ENCODE measurements around the gene ABLIM2. TPM values are rescaled to one million over a fixed set of nuclear protein-coding genes. Genes with fewer than 3 reads are reported as not detected.

Gene ABLIM2
- total RNA-seq, 1 experiment from 2014 or later: 1.0 TPM

DNA sequence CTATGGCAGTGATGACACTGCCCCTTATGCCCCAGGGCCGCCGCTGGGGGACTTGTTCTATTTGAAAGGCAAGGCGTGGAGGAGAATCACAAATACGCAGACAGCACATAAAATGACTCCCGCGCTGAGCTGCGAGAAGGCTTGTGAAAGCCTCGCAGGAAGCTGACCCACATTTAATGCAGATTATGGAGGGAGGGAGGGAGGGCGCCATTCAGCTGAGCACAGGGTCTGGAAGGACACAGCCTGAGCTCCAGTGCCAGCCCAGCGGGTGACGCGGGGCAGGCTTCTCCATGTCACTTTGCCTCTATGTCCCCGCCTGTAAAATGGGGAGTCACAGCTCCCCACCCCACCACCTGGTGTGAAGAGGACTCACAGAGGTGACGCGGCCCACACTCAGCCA lies 14.3 kb downstream of the ABLIM2 start:
- peaks cover 22 to 32% of the 10 kb centered on the region in 2 experiments for H3K4me1 Mint-ChIP-seq
- no peak overlapping the region for H2BK5ac ChIP-seq (ENCODE audit: insufficient read length, low read length)
- no peaks in the 10 kb centered on the region for H3K79me1 ChIP-seq (ENCODE audit: insufficient read depth, low read depth, low read length, poor library complexity, severe bottlenecking)
- H3K79me2 ChIP-seq (ENCODE audit: insufficient read depth, low read length): no peaks in the 10 kb centered on the region
- no peak overlapping the region for H3K4ac ChIP-seq (ENCODE audit: low read depth, low read length)
- no peak overlapping the region for H3T11ph ChIP-seq (ENCODE audit: low read length)
- H4K20me1 ChIP-seq (ENCODE audit: control insufficient read depth, insufficient read depth, insufficient read length): no peaks in the 10 kb centered on the region
- no peak overlapping the region for H2BK15ac ChIP-seq (ENCODE audit: low read depth, low read length)
- H3K14ac ChIP-seq (ENCODE audit: insufficient read depth, low read length): no peak overlapping the region
- H2BK20ac ChIP-seq (ENCODE audit: low read depth, low read length, poor library complexity, severe bottlenecking): no peak overlapping the region
- DNase-seq: peak; percentile 57
- no peak overlapping the region for H3K23ac ChIP-seq (ENCODE audit: insufficient read length, low read depth, low read length)
- H3K9me3 ChIP-seq (ENCODE audit: control insufficient read depth, low read depth, low read length): no peaks in the 10 kb centered on the region
- H3K9ac ChIP-seq (ENCODE audit: extremely low read depth, insufficient read length, low read length): no peak overlapping the region
- no peak overlapping the region for H4K5ac ChIP-seq (ENCODE audit: insufficient read length, low read depth, low read length)
- H2AK5ac ChIP-seq (ENCODE audit: insufficient read length, low read length): no peak overlapping the region
- no peak overlapping the region for H4K8ac ChIP-seq (replicated peaks; ENCODE audit: insufficient read length, low read depth, low read length)
- no peak overlapping the region for H2AFZ ChIP-seq (ENCODE audit: low read length)
- no peak overlapping the region for H3K18ac ChIP-seq (ENCODE audit: insufficient read length, low read depth, low read length)
- no peaks in the 10 kb centered on the region for H3K23me2 ChIP-seq (ENCODE audit: insufficient read length, low read depth, low read length, poor library complexity, severe bottlenecking)
- WGBS (ENCODE audit: extremely low coverage, insufficient read length, low lambda C conversion rate): no CpG with 5 or more reads among the region's 15 CpGs
- peaks cover 2 to 4% (median 3%) of the 10 kb centered on the region in 3 experiments; a peak in 2 of 7 replicates for H3K36me3 Mint-ChIP-seq (ENCODE audit: insufficient read depth in 1 of 3, low read depth in 3 of 3)
- no peak overlapping the region for H2BK120ac ChIP-seq (ENCODE audit: low read depth, low read length, poor library complexity, severe bottlenecking)
- H3K27ac ChIP-seq (ENCODE audit: insufficient read length, low read depth, low read length): no peak overlapping the region
- H3K9me3 Mint-ChIP-seq: peaks cover 5 to 6% of the 10 kb centered on the region in 2 experiments; a peak in 3 of 5 replicates
- no peaks in the 10 kb centered on the region for H3K27me3 ChIP-seq (ENCODE audit: insufficient read depth, low read length)
- H3K4me1 ChIP-seq (ENCODE audit: insufficient read depth, low read length): no peaks in the 10 kb centered on the region; the same call in 1 of the 2 replicates
- H3K27ac Mint-ChIP-seq: no peak overlapping the region
- H3K4me2 ChIP-seq (ENCODE audit: insufficient read depth, insufficient read length, low read length): no peak overlapping the region
- 0 out of 5 replicates have a peak overlapping the region, but pooled peaks of 1 of the 2 experiments have one; percentile 20 for H3K4me3 Mint-ChIP-seq
- TF ChIP-seq, protein P1, sequence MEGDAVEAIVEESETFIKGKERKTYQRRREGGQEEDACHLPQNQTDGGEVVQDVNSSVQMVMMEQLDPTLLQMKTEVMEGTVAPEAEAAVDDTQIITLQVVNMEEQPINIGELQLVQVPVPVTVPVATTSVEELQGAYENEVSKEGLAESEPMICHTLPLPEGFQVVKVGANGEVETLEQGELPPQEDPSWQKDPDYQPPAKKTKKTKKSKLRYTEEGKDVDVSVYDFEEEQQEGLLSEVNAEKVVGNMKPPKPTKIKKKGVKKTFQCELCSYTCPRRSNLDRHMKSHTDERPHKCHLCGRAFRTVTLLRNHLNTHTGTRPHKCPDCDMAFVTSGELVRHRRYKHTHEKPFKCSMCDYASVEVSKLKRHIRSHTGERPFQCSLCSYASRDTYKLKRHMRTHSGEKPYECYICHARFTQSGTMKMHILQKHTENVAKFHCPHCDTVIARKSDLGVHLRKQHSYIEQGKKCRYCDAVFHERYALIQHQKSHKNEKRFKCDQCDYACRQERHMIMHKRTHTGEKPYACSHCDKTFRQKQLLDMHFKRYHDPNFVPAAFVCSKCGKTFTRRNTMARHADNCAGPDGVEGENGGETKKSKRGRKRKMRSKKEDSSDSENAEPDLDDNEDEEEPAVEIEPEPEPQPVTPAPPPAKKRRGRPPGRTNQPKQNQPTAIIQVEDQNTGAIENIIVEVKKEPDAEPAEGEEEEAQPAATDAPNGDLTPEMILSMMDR (conservative IDR thresholded peaks at IDR 0.05): no peak
- no peak overlapping the region for H2BK12ac ChIP-seq (ENCODE audit: insufficient read length, low read depth, low read length)
- H3K27me3 Mint-ChIP-seq (ENCODE audit: low read depth): peaks cover 5% of the 10 kb centered on the region
- H3K56ac ChIP-seq (ENCODE audit: insufficient read length, low read depth, low read length): no peak overlapping the region
- H4K91ac ChIP-seq (ENCODE audit: insufficient read length, low read depth, low read length): no peak overlapping the region
